HPDE6-E6E7 (cell line): Measurements from ENCODE around the gene EN2.

Source experiments
- DNase-seq: peaks from one replicate; pipeline ENCODE4 v3.0.0; 2011; ENCODE audit warnings: missing footprints; ENCODE audit errors: extremely low spot score

EN2 gene

DNA sequence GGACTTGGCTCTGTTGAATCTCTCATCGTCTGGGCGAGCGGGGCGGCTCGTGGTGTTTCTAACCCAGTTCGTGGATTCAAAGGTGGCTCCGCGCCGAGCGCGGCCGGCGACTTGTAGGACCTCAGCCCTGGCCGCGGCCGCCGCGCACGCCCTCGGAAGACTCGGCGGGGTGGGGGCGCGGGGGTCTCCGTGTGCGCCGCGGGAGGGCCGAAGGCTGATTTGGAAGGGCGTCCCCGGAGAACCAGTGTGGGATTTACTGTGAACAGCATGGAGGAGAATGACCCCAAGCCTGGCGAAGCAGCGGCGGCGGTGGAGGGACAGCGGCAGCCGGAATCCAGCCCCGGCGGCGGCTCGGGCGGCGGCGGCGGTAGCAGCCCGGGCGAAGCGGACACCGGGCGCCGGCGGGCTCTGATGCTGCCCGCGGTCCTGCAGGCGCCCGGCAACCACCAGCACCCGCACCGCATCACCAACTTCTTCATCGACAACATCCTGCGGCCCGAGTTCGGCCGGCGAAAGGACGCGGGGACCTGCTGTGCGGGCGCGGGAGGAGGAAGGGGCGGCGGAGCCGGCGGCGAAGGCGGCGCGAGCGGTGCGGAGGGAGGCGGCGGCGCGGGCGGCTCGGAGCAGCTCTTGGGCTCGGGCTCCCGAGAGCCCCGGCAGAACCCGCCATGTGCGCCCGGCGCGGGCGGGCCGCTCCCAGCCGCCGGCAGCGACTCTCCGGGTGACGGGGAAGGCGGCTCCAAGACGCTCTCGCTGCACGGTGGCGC, at the start of gene EN2:
Gene EN2 (plus strand): TSS at position 19 of the 767 bp plus-strand sequence. CDS start 249 bp downstream, at position 268.
- DNase-seq, result no peak

DNA sequence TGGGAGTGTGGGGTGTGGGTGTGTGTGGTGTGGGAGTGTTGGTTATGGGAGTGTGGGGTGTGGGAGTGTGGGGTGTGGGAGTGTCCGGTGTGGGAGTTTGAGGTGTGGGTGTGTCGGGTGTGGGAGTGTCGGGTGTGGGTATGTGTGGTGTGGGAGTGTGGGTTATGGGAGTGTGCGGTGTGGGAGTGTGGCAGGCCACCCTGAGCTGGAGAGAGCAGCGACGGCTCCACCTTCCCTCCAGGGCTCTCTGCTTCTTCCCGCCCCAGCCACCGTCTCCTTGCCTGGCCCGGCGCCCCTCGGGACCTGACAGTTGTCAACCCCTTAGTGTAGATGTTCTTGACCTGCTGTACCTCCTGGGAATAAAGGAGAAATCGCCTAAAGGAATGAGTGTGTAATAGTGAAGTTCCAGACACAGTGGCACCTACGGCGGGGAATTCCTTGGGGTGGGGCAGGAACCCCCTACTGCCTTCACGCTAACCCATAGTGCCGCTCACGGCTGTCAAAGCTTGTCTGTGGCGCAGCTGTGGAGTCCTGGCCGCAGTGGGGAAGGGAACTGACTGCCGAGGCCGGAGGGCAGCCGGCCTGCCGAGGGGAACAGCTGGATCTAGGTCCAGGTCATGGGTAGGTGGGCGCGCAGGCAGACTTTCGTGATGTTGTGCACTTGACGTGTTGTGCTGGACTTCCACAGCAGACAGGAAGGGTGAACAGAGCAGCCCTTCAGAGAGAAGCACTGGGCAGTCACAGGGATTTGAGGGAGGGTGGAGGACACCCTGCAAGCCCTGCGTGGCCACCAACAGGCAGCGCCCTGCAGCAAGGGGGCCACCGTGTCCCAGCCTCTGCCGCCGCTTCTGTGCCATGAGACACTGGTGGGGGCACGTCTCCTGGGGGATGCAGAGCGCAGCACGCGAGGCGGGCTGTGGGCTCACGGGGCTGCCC, 49.0 kb upstream of the EN2 start:
- no peak for DNase-seq

DNA sequence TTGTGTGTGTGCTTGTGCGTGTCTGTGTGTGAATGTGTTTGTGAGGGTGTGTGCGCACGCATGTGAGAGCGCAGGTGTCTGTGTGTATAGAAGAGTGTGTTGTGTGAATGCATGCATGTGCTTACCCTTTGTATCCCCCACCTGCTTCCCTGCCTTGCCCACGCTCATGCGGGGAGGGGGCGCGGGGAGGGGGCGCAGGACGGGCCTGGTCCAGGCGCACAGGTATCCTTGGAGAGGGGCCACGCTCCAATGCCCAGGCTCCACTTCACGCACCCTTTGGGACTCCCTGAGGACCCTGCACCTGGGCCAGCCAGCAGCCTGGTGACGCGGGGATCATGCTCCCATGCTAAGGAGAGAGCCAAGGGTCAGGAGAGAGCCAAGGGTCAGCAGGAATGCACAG, 47.9 kb upstream of the EN2 start:
- no peak for DNase-seq

DNA sequence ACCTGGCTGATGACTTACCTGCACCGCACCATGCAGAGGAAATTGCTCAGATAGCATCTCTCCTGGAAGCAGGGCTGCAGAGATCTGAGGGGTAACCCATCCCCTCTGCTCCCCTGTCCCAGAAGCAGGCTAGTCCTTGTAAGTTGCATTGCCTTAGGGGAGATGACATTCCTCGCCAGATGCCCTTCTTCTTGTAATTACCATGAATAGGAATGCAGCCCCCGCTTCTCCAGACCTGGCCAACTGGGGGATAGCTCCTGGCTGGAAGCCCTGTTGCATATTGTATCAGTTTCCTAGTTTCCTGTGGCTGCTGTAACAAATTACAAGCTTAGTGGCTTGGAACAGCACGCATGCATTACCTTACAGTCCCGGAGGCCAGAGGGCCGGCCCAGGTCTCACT, 47.5 kb upstream of the EN2 start:
- DNase-seq, result no peak

DNA sequence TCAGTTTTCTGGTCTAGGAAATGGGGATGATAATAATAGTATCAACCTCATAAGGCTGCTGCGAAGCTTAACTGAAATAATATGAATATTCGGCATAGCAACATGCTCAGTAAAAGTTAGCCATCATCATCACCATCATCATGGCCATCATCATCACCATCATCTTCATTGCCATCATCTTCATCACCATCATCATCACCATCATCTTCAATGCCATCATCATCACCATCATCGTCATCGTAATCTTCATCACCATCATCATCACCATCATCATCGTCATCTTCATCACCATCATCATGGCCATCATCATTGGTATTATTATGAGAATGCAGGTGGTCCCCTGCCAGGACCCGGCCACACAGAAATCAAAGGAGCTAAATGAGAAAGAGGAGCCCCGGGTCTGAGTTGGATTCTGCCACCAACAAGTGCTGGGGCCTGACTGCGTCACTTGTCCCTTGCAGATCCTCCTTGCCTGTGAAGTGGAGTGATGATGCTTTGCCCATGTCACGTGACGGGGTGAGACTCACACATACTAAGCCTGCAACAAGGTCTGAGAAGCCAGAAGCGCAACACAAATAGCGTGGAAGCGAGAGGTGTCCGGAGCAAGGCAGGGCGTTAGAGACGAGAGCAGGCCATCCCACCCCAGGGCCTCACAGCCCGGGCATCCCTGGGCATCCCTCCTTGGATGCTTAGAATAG, 46.1 kb upstream of the EN2 start:
- no peak for DNase-seq

DNA sequence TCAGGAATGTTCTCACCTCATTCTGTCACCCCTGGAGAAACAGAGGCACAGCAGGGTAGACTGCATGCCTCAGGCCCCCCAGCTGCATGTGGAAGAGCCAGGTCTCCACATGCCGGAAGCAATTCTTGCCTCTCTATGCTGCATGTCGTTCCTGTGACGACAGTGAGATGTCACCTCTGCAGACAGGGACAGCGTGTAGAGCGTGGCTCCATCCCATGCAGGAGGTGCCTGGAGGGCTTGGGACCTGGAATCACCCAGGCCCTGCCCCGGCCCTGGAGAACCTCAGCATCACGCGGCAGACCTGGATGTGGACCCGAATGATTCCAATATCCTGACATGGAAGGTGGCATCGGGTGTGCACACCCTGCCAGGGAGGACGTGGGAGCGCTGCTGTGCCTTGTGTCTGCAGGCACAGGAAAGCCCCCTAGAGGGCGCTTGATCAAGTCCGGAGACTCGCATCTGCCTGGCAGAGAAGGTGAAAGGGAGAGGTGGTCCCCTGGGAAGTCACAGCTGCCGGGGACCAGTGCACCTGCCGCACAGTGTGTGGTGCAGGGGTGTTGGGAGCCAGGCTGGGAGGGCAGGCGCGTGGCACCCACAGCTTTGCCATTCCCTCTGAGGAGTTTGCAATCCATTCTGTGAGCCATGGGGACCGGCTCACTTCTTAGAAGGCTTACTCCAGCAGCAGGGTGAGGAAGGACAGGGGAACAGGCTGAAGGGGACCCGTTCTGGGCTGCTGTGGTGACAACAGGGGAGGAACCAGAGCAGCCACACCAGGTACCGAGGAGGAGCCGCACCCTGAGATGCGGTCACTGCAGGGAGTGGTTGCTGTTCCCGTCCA, 45.3 kb upstream of the EN2 start:
- DNase-seq, result no peak

DNA sequence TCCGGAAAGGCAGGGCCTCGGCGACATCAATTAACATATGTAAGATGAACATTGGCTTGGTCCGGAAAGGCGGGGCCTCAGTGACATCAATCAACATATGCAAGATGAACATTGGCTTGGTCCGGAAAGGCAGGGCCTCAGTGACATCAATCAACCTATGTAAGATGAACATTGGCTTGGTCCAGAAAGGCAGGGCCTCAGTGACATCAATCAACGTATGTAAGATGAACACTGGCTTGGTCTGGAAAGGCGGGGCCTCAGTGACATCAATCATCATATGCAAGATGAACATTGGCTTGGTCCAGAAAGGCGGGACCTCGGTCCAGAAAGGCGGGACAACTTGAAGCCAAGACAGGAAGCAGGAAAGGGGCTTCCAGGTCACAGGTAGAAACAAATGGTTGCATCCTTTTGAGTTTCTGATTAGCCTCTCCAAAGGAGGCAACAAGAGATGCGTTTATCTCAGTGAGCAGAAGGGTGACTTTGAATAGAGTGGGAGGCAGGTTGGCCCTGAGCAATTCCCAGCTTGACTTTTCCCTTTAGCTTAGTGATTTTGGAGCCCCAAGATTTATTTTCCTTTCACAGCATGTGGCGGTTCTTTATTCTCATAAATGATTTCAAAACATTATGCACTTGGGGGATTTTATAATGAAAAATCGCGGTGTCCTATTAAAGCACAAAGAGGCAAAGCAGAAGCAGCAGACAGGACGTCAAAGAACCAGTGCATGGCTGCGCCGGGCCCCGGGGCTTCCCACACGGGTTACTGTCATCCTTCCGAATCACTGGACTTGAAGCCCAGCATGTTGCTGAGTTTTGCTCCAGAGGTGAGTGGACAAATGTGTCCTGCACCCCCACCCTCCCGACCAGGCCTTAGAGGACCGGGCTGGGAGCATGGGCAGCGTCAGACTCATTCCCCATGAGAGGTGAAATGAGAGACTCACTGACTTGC, 43.1 kb upstream of the EN2 start:
- no peak for DNase-seq

DNA sequence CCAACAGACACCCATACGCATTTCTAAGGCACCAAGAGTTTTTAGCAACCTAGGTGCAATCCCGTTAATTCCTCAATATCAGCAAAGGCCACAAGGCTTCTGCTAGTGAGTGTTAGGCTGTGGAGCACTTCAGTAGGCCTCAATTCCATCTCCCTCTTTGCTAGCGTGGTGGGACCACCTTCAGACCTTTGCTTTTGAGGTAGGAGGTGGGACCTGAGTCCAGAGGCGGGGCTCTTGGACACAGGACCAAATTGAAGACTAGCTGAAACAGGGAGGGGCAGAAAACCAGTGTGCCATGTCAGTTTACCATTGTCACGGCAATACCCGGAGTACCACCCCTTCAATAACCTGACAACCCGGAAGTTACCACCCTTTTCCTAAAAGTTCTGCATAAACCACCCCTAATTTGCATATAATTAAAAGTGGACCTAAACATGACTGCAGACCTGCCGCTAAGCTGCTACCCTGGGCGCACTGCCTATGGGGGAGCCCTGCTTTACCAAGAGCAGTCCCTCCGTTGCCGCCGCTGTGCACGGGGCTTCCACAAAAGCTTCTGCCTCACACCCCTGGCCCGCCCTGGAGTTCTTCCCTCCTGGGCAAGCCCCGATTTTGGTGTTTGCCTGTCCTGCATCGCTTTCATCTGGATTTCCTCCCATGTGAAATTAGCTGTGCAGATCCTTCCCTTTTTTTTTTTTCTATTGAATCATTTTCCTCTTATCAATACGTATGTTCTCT, 41.1 kb upstream of the EN2 start:
- DNase-seq, result no peak

DNA sequence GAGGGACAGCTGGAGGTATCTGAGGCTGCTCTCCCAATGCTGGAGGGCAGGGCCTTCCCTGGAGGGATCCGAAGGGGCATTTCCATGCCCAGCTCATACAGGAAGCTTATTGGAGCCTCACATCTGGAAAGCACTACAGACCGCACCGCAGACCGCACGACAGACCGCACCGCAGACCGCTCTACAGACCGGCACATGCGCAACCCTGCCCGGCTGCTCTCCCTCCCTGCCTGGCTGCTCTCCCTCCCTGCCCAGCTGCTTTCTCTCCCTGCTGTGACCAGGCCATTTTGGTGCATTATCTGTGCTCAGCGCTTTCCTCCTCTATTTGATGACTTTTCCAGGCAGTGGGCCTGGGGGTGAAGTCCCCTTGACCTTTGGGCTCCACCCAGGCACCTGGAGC, 39.6 kb upstream of the EN2 start:
- DNase-seq, result no peak

DNA sequence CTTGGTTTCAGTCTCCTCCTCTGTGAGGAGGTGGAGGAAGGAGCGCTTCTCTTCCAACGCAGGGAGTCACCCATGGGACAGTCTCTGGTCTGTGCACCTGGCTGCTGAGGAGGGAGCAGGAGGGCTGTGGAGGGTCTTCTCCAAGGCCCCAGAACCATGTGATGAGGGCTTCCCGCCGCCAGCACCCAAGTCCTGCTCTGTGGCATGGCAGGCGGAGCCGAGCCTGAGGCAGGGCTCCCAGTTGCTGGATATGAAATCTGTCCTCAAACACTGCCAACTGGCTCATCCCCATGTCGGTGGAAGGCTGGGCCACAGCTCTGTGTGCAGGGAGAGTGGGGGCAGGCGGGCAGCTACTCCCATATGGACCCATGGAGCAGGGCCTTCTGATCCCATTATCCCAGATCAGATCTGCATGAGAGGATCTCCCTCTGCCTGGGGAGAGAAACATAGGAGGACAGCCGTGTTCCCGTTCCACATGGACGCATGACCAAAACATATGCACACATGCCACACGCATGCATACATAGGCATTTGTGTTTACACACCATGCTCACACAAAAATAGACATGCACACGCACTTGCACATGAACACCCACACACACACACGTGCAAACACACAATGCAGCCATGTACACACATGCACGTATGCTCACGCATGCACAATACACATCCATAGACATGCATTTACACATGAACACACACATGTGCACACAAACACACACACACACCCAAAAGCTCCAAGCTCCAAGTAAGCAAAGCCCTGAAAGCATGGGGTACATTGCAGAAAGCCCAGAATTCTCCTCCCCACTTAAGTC, 38.8 kb upstream of the EN2 start:
- no peak for DNase-seq

DNA sequence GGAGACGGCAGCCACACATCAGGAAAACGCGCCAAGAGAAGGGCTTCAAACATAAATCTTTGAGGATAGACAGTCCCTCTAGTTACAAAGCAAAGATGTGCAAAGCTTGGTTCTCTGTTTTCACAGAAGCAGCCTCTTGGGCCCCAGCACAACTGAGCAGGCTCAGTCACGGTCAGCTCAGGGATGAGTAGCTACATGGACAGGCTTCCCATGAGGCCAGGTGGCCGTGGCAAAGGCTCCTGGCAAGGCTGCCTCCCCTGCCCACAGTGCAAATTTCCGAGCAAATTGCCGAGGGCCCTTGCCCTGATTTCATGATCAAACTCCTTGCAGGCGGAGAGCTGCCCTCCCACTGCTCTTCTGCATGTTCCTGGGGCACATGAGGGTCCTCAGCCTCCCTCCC, 37.8 kb upstream of the EN2 start:
- DNase-seq, result no peak

DNA sequence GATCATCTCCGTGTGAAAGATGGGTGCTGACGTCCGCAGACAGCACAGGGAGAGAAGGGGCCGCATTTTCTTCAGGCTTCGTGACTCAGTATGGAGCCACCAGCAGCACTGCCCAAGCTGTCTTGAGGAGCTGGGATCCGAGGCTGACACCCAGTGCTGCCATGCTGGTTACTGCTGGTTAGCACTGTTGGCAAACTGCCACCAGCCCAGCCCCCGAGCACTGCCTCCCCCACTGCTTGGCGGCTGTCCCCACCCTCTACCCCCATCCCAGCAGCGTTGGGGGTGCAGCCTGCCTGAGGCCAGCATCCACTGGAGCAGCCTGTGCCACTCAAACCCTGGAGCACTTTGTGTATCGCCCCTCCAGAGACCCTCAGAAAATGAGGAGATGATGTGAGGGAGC, 35.8 kb upstream of the EN2 start:
- no peak for DNase-seq

DNA sequence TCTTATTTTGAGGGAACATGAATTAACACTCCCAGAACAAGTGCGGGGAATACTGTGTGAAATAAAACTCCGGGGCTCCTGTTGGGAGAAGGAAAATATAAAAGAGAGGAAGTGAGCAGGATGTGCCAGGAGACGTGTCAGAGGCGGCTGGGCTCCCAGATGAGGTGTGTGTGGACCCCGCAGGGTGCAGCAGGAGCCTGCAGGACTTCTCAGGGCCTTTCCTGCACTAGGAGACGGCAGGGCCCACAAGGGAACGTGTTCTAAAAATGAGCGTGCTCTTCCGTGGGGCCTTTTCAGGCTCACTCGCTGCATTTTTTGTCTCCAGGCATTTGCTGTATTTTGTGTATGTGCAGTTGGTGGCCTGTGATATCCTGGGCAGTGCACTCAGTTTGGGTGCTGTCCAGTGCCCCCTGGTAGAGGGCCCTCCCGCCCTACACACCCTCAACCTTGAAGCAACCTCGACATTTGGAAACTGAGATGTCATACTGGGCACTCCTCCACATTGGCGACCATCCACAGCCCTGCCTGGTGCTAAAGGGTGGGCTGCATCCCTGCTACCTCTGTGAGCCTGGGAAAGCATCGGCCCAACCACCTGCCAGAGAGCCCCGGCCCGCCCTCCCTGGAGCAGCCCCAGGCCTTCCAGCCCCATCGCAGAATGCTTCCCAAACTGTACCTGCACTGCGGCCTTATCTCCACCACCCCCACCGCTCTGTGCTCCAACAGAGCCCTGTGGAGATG, 35.2 kb upstream of the EN2 start:
- no peak for DNase-seq

DNA sequence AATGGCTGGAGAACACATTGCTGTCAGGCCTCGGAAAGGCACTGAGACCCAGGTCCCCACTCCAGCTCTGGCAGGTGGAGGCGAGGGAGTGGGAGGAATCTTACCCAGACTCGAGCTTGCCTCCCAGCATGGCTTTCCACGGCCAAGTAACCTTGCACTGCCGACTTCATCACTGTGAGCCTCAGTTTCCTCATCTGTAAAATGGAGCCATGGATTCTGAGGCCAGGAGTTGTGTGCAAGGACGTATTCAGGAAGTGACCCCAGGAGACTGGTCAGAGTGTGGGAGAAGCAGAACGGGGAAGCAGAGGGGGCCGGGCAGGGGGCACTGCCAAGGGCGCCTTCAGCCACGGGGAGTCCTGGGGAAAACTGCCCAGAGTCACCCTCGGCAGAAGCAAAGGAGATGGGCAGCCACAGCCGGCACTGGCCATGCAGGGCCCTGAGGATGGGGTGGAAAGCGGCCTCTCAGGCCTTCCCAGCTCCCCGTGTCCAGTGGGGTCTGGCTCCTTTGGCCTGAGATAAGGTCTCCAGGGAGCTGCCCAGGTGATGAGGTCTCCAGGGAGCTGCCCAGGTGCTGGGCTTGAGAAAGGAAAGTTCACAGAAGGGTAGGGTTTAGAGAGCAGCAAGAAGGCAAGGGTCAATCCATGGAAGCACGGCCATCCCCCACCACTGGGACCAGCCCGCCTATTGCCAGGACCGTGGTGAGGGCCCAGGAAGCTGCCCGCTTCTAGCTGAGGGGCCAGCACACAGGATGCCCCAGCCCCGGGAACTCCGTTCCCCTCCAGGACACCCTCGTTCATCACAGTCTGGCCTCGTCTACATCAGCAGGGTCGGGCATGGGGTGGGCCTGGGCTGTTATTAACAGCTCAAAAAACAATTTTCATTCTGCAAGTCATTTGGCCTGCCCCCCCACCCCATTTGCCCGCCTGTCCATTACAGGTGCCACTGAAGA, 34.3 kb upstream of the EN2 start:
- no peak for DNase-seq

DNA sequence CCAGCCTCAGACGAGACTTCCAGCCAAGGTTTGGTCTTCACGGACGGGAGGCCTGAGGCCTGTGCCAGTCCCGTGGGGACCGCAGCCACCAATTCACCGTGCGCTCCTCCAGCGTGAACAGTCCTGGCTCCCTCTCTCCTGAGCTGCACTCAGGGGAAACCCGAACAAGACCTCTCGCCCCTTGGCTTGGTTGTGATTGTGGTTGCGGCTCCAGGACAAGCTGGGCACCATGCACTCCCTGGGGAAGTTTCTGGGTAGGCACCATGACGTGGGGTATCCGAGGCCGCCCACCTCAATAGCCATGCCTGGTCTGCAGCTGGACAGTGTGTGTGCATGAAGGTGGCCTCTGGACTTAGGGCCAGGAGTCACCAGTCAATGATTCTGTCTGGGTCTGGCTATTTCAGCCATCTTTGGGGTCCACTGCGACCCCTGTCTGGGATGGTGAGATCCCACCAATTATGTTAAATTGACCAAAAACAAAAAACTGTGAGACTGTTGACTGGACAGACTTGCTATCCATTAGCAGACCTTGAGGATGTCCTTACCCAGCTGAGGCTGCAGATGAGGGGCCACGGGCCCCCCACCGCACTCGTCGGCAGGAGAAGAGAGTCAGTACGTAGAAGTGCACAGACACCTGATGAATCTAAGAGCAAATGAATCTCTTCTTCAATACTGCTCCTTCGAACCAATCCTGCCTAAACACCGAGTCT, 33.5 kb upstream of the EN2 start:
- DNase-seq, result no peak

DNA sequence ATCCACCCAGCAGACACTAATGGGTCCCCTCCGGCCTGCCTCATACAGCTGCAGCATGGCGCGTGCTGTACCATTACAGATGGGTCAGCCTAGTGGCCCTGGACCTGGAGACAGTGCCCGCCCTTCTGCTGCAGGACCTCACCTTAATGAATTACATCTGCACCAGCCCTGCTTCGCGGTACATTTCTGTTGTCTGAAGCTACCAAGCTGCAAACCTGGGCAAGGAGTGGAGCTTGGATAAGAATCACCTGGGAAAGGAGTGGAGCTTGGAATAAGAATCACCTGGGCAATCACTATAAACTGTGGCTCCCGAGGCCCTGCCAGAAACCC, 33.0 kb upstream of the EN2 start:
- no peak for DNase-seq
